Karpas-422 (cell line): ENCODE results near the gene ARHGAP10. TPM values are rescaled to one million over a fixed set of nuclear protein-coding genes. Genes with fewer than 3 reads are reported as not detected.

Experiments used
- DNase-seq: peaks from one replicate; pipeline ENCODE4 v3.0.0-alpha.2; 2015
- H2AFZ ChIP-seq: fragments of 200-600 bp; sonication (generic); 2 replicates; pipeline ENCODE4 v1.6.1; 2014; ENCODE audit warnings: antibody characterized with exemption, low read length, mixed read lengths
- H3K27ac ChIP-seq: fragments of 200-600 bp; sonication (generic); 2 replicates; pipeline ENCODE4 v1.5.1; 2014; ENCODE audit warnings: mild to moderate bottlenecking, low read length, moderate library complexity
- H3K27me3 ChIP-seq: fragments of 200-600 bp; sonication (generic); 2 replicates; pipeline ENCODE4 v1.6.1; 2014; ENCODE audit warnings: low read length, mixed read lengths
- H3K36me3 ChIP-seq: fragments of 200-600 bp; sonication (generic); 2 replicates; pipeline ENCODE4 v1.6.1; 2014; ENCODE audit warnings: low read length, mixed read lengths; ENCODE audit not compliant: insufficient read depth
- H3K4me1 ChIP-seq: fragments of 200-600 bp; sonication (generic); 2 replicates; pipeline ENCODE4 v1.6.1; 2014; ENCODE audit warnings: mild to moderate bottlenecking, low read length, mixed read lengths
- H3K4me2 ChIP-seq: fragments of 200-600 bp; sonication (generic); 2 replicates; pipeline ENCODE4 v1.6.1; 2014; ENCODE audit warnings: low read length, low read depth, mild to moderate bottlenecking; ENCODE audit not compliant: poor library complexity, severe bottlenecking
- H3K4me3 ChIP-seq: fragments of 200-600 bp; sonication (generic); 2 replicates; pipeline ENCODE4 v1.5.1; 2014; ENCODE audit warnings: mild to moderate bottlenecking, antibody characterized with exemption, low read length, mixed read lengths
- H3K79me2 ChIP-seq: fragments of 200-600 bp; sonication (generic); 2 replicates; pipeline ENCODE4 v1.6.1; 2014; ENCODE audit warnings: mild to moderate bottlenecking, low read length, mixed read lengths
- H3K9ac ChIP-seq: fragments of 200-600 bp; sonication (generic); 2 replicates; pipeline ENCODE4 v1.6.0; 2014; ENCODE audit warnings: low read length
- H3K9me2 ChIP-seq: fragments of 200-600 bp; sonication (generic), shearing (Covaris generic); replicated peaks from 2 replicates; pipeline ENCODE4 v1.6.0; 2014; ENCODE audit warnings: mild to moderate bottlenecking, low read length, moderate library complexity; ENCODE audit not compliant: insufficient read depth
- H3K9me3 ChIP-seq: fragments of 300-700, 200-600 bp; sonication (generic); 2 replicates; pipeline ENCODE4 v1.6.1; 2014; ENCODE audit warnings: low read length, mixed read lengths
- H4K20me1 ChIP-seq: fragments of 200-600 bp; sonication (generic); 2 replicates; pipeline ENCODE4 v1.6.1; 2014; ENCODE audit warnings: mild to moderate bottlenecking, antibody characterized with exemption, low read length, low read depth; ENCODE audit not compliant: insufficient read depth
- total RNA-seq: library from RNA; depleted of rRNA; stranded (reverse); fragments of >200 nt; shearing (Covaris generic); gene quantifications from 2 replicates; pipeline ENCODE4 v1.2.3, GENCODE V29; 2014; ENCODE audit warnings: low replicate concordance

The ARHGAP10 gene
- total RNA-seq, 1 experiment from 2014 or later = 0.41 TPM

DNA sequence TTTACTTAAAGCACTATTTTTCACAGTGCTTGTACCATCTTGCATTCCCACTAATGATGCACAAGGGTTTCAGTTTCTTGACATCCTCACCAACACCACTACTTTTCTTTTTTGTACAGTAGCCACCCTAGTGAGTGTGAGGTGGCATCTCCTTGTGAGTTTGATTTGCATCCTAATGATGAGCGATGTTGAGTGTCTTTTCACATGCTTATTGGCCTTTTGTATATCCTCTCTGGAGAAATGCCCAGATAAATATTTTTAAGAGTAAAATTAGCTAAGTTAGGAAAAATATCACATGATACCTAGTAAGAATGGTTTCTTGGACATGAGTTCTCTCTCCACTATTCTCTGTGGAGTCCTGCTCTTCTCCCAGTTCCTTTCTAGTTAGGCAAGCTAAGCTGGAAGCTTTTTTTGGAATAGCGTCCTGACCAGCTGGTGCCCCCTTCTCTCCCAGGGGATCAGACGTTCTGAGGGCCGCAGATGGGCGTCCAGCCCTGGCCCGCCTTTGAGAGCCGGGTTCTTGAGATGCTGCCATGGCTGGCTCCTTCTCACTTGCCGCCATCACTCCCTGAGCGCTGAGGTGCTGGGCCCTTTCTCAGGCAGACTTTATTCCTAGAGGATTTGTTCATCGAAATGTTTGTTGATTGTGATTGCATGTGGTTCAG, 132.1 kb downstream of the ARHGAP10 start:
- Histone ChIP-seq H3K9me2 (no peaks in the 10 kb centered on the region), H3K9me3 (no peaks in the 10 kb centered on the region), H3K4me1 (no peaks in the 10 kb centered on the region), H3K4me3 (no peak overlapping the region), H3K9ac (no peak overlapping the region), H3K79me2 (no peaks in the 10 kb centered on the region), H3K27ac (no peak overlapping the region), H3K27me3 (no peaks in the 10 kb centered on the region; the same call in 1 of the 2 replicates), H2AFZ (no peak overlapping the region), H3K4me2 (no peak overlapping the region), H3K36me3 (no peaks in the 10 kb centered on the region), H4K20me1 (no peaks in the 10 kb centered on the region)
- no peak for DNase-seq

GRCh38 chr4:147864607-147865006, 132.7 kb downstream of the ARHGAP10 start:
- Histone ChIP-seq H2AFZ (no peak overlapping the region), H4K20me1 (no peaks in the 10 kb centered on the region), H3K79me2 (no peaks in the 10 kb centered on the region), H3K9ac (no peak overlapping the region), H3K9me3 (no peaks in the 10 kb centered on the region), H3K4me2 (no peak overlapping the region), H3K9me2 (no peaks in the 10 kb centered on the region), H3K27me3 (no peaks in the 10 kb centered on the region; the same call in 1 of the 2 replicates), H3K4me3 (no peak overlapping the region), H3K4me1 (no peaks in the 10 kb centered on the region), H3K27ac (no peak overlapping the region), H3K36me3 (no peaks in the 10 kb centered on the region)
- no peak for DNase-seq

GRCh38 chr4:147865926-147866325, 134.0 kb downstream of the ARHGAP10 start:
- DNase-seq = no peak
- H3K27me3 ChIP-seq = no peaks in the 10 kb centered on the region; the same call in 1 of the 2 replicates
- H4K20me1 ChIP-seq = no peaks in the 10 kb centered on the region
- H3K79me2 ChIP-seq = no peaks in the 10 kb centered on the region
- no peaks in the 10 kb centered on the region for H3K9me2 ChIP-seq
- no peaks in the 10 kb centered on the region for H3K4me1 ChIP-seq
- H3K4me2 ChIP-seq = no peak overlapping the region
- H3K27ac ChIP-seq = no peak overlapping the region
- H2AFZ ChIP-seq = no peak overlapping the region
- H3K9ac ChIP-seq = no peak overlapping the region
- no peak overlapping the region for H3K4me3 ChIP-seq
- no peaks in the 10 kb centered on the region for H3K9me3 ChIP-seq
- no peaks in the 10 kb centered on the region for H3K36me3 ChIP-seq

DNA sequence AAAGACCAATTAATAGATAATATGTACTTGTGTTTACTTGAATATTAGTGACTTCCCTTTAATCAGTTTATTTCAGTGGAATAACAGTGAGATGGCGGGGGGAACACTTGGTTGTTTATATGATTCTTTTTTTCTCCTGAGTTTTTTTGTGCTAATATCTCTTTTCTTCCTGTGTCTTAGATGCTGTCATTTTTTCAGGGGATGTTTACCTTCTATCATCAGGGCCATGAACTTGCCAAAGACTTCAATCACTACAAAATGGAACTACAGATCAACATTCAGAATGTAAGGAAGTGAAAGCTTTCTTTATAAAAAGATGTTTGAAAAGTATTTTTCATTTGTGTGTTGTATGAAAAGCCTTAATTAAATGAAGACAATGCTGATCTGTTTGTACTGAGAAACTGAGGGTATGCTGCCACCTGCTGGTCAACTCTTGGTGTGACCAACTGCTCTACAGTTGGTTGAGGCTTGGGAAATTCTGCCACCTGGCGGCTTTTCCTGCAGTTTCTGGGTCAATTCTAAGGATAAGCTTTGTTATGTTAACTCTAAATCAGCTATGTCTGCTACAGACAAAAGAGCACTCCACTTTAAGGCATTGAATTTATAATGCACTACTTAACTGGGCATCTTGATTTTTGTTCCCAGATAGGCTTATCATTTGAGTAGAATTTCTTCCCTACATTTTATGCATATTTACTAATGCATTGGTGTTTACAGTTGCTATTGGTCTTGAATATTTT, 134.8 kb downstream of the ARHGAP10 start:
- no peaks in the 10 kb centered on the region for H3K9me3 ChIP-seq
- no peaks in the 10 kb centered on the region for H3K4me1 ChIP-seq
- H3K9ac ChIP-seq = no peak overlapping the region
- no peak overlapping the region for H2AFZ ChIP-seq
- H3K4me3 ChIP-seq = no peak overlapping the region
- no peak overlapping the region for H3K27ac ChIP-seq
- no peaks in the 10 kb centered on the region for H3K36me3 ChIP-seq
- peak; percentile 97 for DNase-seq
- no peaks in the 10 kb centered on the region; the same call in 1 of the 2 replicates for H3K27me3 ChIP-seq
- H3K9me2 ChIP-seq = no peaks in the 10 kb centered on the region
- H4K20me1 ChIP-seq = no peaks in the 10 kb centered on the region
- H3K79me2 ChIP-seq = no peaks in the 10 kb centered on the region
- no peak overlapping the region for H3K4me2 ChIP-seq

- Histone ChIP-seq H3K9me3 (no peaks in the 10 kb centered on the region), H3K9me2 (no peaks in the 10 kb centered on the region), H4K20me1 (no peaks in the 10 kb centered on the region), H3K79me2 (no peaks in the 10 kb centered on the region), H3K9ac (no peak overlapping the region), H2AFZ (no peak overlapping the region), H3K4me1 (no peaks in the 10 kb centered on the region), H3K27me3 (no peaks in the 10 kb centered on the region), H3K4me2 (no peak overlapping the region), H3K4me3 (no peak overlapping the region), H3K36me3 (no peaks in the 10 kb centered on the region), H3K27ac (no peak overlapping the region)
- no peak for DNase-seq
Observed at GRCh38 chr4:147874109-147874508, 142.2 kb downstream of the ARHGAP10 start.

- H3K9me3 ChIP-seq = no peaks in the 10 kb centered on the region
- no peak overlapping the region for H3K27ac ChIP-seq
- H2AFZ ChIP-seq = no peak overlapping the region
- no peak for DNase-seq
- no peaks in the 10 kb centered on the region for H3K79me2 ChIP-seq
- no peaks in the 10 kb centered on the region for H3K4me1 ChIP-seq
- no peak overlapping the region for H3K4me3 ChIP-seq
- no peaks in the 10 kb centered on the region for H3K27me3 ChIP-seq
- H4K20me1 ChIP-seq = no peaks in the 10 kb centered on the region
- H3K4me2 ChIP-seq = no peak overlapping the region
- H3K36me3 ChIP-seq = no peaks in the 10 kb centered on the region
- no peak overlapping the region for H3K9ac ChIP-seq
- H3K9me2 ChIP-seq = no peaks in the 10 kb centered on the region
Observed at GRCh38 chr4:147877308-147877771, 145.5 kb downstream of the ARHGAP10 start.

DNA sequence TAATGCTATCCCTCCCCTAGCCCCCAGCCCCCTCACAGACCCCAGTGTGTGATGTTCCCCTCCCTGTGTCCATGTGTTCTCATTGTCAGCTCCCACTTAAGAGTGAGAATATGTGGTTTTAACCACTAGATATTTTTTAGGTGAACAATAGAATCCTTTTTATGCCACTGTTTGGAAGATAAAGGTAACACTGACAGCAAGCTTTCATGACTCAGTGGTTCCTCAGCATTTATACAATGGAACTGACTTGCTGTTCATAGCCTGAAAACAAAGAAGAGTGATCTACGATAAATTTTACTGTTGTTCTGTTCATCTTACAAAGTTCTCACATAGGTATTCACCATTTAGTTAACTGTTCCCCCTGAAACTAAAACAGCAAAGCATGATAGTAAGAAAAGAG, 147.8 kb downstream of the ARHGAP10 start:
- no peak overlapping the region for H3K27ac ChIP-seq
- no peak for DNase-seq
- H3K4me1 ChIP-seq = no peaks in the 10 kb centered on the region
- H3K27me3 ChIP-seq = no peaks in the 10 kb centered on the region
- H3K36me3 ChIP-seq = no peaks in the 10 kb centered on the region
- H3K4me2 ChIP-seq = no peak overlapping the region
- H2AFZ ChIP-seq = no peak overlapping the region
- no peaks in the 10 kb centered on the region for H4K20me1 ChIP-seq
- no peak overlapping the region for H3K4me3 ChIP-seq
- H3K9me3 ChIP-seq = no peaks in the 10 kb centered on the region
- H3K9ac ChIP-seq = no peak overlapping the region
- no peaks in the 10 kb centered on the region for H3K79me2 ChIP-seq
- H3K9me2 ChIP-seq = no peaks in the 10 kb centered on the region

DNA sequence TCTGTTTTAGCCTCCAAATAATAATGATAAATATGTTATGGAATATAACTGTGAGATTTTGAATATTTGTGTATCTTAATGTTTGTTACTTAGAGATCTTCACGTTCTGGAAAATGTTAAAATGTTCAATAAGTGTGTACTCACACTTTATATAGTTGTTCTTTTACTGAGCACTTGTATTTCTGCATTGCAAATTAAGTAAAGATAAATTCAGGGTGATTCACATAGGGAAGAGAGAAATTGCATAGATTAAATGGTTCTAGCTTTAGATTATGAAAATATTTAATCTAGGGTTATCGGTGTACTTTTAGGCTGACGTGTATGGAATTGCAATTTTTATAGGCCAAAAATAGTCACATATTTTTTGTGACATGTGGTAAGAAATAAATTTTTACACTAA, 148.6 kb downstream of the ARHGAP10 start:
- Histone ChIP-seq H3K9ac (no peak overlapping the region), H3K79me2 (no peaks in the 10 kb centered on the region), H3K36me3 (no peaks in the 10 kb centered on the region), H4K20me1 (no peaks in the 10 kb centered on the region), H3K27ac (no peak overlapping the region), H3K9me2 (no peaks in the 10 kb centered on the region), H3K9me3 (no peaks in the 10 kb centered on the region), H3K4me2 (no peak overlapping the region), H3K27me3 (no peaks in the 10 kb centered on the region), H2AFZ (no peak overlapping the region), H3K4me3 (no peak overlapping the region), H3K4me1 (no peaks in the 10 kb centered on the region)
- DNase-seq = no peak
